HepG2 (cell line): ENCODE data around the gene KIF3C. TPM values are rescaled to one million over a fixed set of nuclear protein-coding genes. Genes with fewer than 3 reads are reported as not detected.

Source experiments
- ATAC-seq: fragments of 200-7000 bp; cut with Tn5 transposase; 3 replicates; pipeline ENCODE4 v1.9.1; 2020; ENCODE audit warnings: mild to moderate bottlenecking, moderate library complexity
- BruUV-seq: library from RNA; stranded (reverse); fragments of 400-500 nt; replicated peaks from 2 replicates; lab custom pipeline; 2021; lab: Mats Ljungman, UMichigan
- CTCF ChIA-PET: fragments of 300-600 bp; formaldehyde crosslinking; extraction: SDS; loops from one replicate; lab custom pipeline; 2021; ENCODE audit warnings: low total read pairs, inconsistent platforms, low intra/inter-chr PET ratio; lab: Yijun Ruan, JAX
- POLR2A ChIA-PET: fragments of 350-600 bp; sonication (Branson Sonifier 250); formaldehyde crosslinking; loops from one replicate; lab custom pipeline; 2020; ENCODE audit warnings: antibody characterized with exemption, inconsistent platforms; lab: Yijun Ruan, JAX
- DNase-seq: peaks from one replicate; pipeline ENCODE4 v3.0.0-alpha.2; 2015; ENCODE audit warnings: low spot score
- FAIRE-seq: peaks from 3 replicates; lab custom pipeline; 2011; peaks lifted over from hg19 to GRCh38; lab: Jason Lieb, UNC
- H2AFZ ChIP-seq: one replicate; pipeline ENCODE4 v1.6.1; 2011; ENCODE audit warnings: low read length, inconsistent platforms
- H3K27ac ChIP-seq: fragments of 300-600 bp; 3 replicates; pipeline ENCODE4 v1.8.0; 2011; ENCODE audit warnings: mixed run types, mild to moderate bottlenecking, mixed read lengths, low read length, inconsistent platforms; ENCODE audit not compliant: insufficient read depth; ENCODE audit errors: extremely low read length
- H3K27me3 ChIP-seq, 2 experiments: fragments of 200-600 bp in 1 of 2; 2 replicates in 1 of 2; 3 replicates in 1 of 2; pipeline versions ENCODE4 v1.6.0 to v1.8.0; 2011; ENCODE audit warnings: low read length in 2 of 2, mild to moderate bottlenecking in 2 of 2, moderate library complexity in 2 of 2, inconsistent platforms in 1 of 2; ENCODE audit not compliant: insufficient read depth in 2 of 2, control insufficient read depth in 1 of 2
- H3K36me3 ChIP-seq, 2 experiments: fragments of 200-600 bp in 1 of 2; replicated peaks in 1 of 2; 2 replicates in 1 of 2; 3 replicates in 1 of 2; pipeline versions ENCODE4 v1.5.1 to v1.8.0; 2011; ENCODE audit warnings: low read length in 2 of 2, inconsistent platforms in 1 of 2; ENCODE audit not compliant: insufficient read depth in 2 of 2, control insufficient read depth in 1 of 2
- H3K4me1 ChIP-seq: 2 replicates; pipeline ENCODE4 v1.5.1; 2012; ENCODE audit warnings: low read length, inconsistent platforms; ENCODE audit not compliant: insufficient read depth
- H3K4me2 ChIP-seq: 2 replicates; pipeline ENCODE4 v1.6.0; 2011; ENCODE audit warnings: low read depth, low read length, inconsistent platforms
- H3K4me3 ChIP-seq, 3 experiments: fragments of 200-600 bp in 1 of 3; sonication (generic), shearing (Covaris generic) in 1 of 3; replicated peaks in 1 of 3; 2 replicates each; pipeline ENCODE4 v1.5.1; 2011 to 2016; ENCODE audit warnings: low read length in 3 of 3, inconsistent platforms in 2 of 3, low read depth in 2 of 3, mild to moderate bottlenecking in 2 of 3, control low read depth in 1 of 3, mixed read lengths in 1 of 3; ENCODE audit not compliant: insufficient read depth in 1 of 3
- H3K79me2 ChIP-seq: one replicate; pipeline ENCODE4 v1.6.1; 2011; ENCODE audit warnings: low read length, inconsistent platforms; ENCODE audit not compliant: insufficient read depth
- H3K9ac ChIP-seq: 2 replicates; pipeline ENCODE4 v1.6.0; 2011; ENCODE audit warnings: mild to moderate bottlenecking, low read depth, low read length, inconsistent platforms; ENCODE audit not compliant: insufficient read depth
- H3K9me3 ChIP-seq: 2 replicates; pipeline ENCODE4 v1.5.1; 2012; ENCODE audit warnings: mild to moderate bottlenecking, low read length
- H4K20me1 ChIP-seq: 2 replicates; pipeline ENCODE4 v1.6.0; 2011; ENCODE audit warnings: inconsistent platforms, mild to moderate bottlenecking, low read length, moderate library complexity; ENCODE audit not compliant: insufficient read depth
- KLF9 ChIP-seq: IDR thresholded peaks from 2 replicates; pipeline ENCODE4 v1.6.1; 2016; ENCODE audit warnings: low read depth
- STAG1 ChIP-seq: sonication (generic); formaldehyde crosslinking; IDR thresholded peaks from 2 replicates; pipeline ENCODE4 v1.4.0; 2020; ENCODE audit warnings: missing genetic modification reagents
- THAP11 ChIP-seq: IDR thresholded peaks from 2 replicates; pipeline ENCODE4 v1.6.1; 2016; ENCODE audit warnings: missing biosample characterization, missing genetic modification reagents
- ZFY ChIP-seq: sonication (generic); formaldehyde crosslinking; IDR thresholded peaks from 2 replicates; pipeline ENCODE4 v1.4.0; 2020; ENCODE audit warnings: missing genetic modification reagents
- ZNF34 ChIP-seq: sonication (generic); formaldehyde crosslinking; IDR thresholded peaks from 2 replicates; pipeline ENCODE4 v1.4.0; 2020; ENCODE audit warnings: mild to moderate bottlenecking, missing genetic modification reagents, borderline replicate concordance
- ZNF460 ChIP-seq: sonication (generic); formaldehyde crosslinking; IDR thresholded peaks from 2 replicates; pipeline ENCODE4 v1.5.1; 2020; ENCODE audit warnings: missing genetic modification reagents, mild to moderate bottlenecking, borderline replicate concordance
- ZNF782 ChIP-seq: sonication (generic); formaldehyde crosslinking; IDR thresholded peaks from 2 replicates; pipeline ENCODE4 v1.4.0; 2020; ENCODE audit warnings: missing genetic modification reagents, mild to moderate bottlenecking, borderline replicate concordance
- in situ Hi-C: cut with HindIII; loops from 2 replicates; pipeline ENCODE4 v1.10.0; 2017; ENCODE audit warnings: low pct_unique_long_range_greater_than_20kb; ENCODE audit not compliant: extremely low pct_ligation_motif_present
- intact Hi-C: fragments of 100-400 bp; cut with micrococcal nuclease; formaldehyde crosslinking; loops from one replicate; pipeline ENCODE4 v1.10.0; 2022; ENCODE audit not compliant: unreplicated experiment
- polyA plus RNA-seq, 8 experiments: library from polyadenylated mRNA; depleted of rRNA in 3 of 8; stranded (reverse) in 7 of 8; unstranded in 1 of 8; fragments of >200 nt; fragmentation: Illumina TruSeq in 4 of 8; extraction: Trizol in 4 of 8; gene quantifications; 2 replicates each; pipeline versions ENCODE4 v1.2.1 to v1.2.3, GENCODE V29; 2011 to 2016; ENCODE audit warnings: low read depth in 4 of 8, missing spikeins in 1 of 8, mixed read lengths in 1 of 8; ENCODE audit not compliant: insufficient read depth in 1 of 8
- total RNA-seq, 5 experiments: library from RNA; depleted of rRNA; stranded (reverse); fragments of >200 nt; fragmentation: Illumina TruSeq; extraction: Trizol; gene quantifications; 2 replicates each; pipeline ENCODE4 v1.2.3, GENCODE V29; 2016; ENCODE audit warnings: low read depth in 1 of 5
- TF ChIP-seq, protein P1 (sequence below): sonication (generic); formaldehyde crosslinking; IDR thresholded peaks from 2 replicates; pipeline ENCODE4; 2020; ENCODE audit warnings: missing genetic modification reagents, mild to moderate bottlenecking, borderline replicate concordance
- TF ChIP-seq, protein P2 (sequence below): sonication (generic); formaldehyde crosslinking; IDR thresholded peaks from 2 replicates; pipeline ENCODE4 v1.5.0; 2020; ENCODE audit warnings: mild to moderate bottlenecking, missing genetic modification reagents, moderate library complexity
- TF ChIP-seq, protein P3 (sequence below): sonication (generic); formaldehyde crosslinking; IDR thresholded peaks from 2 replicates; pipeline ENCODE4 v1.5.0; 2020; ENCODE audit warnings: missing genetic modification reagents
- TF ChIP-seq, protein P4 (sequence below): sonication (generic); formaldehyde crosslinking; IDR thresholded peaks from 2 replicates; pipeline ENCODE4 v1.4.0; 2020; ENCODE audit warnings: missing genetic modification reagents
- TF ChIP-seq, protein P5 (sequence below): sonication (generic); formaldehyde crosslinking; IDR thresholded peaks from 2 replicates; pipeline ENCODE4 v1.4.0; 2020; ENCODE audit warnings: low read depth, missing genetic modification reagents

Gene KIF3C
- total and polyA plus RNA-seq, 2 of the 13 experiments (the other 11 are each of a cell fraction or from before 2014, with no cell fraction given) = 3.6 to 4.9 TPM

DNA sequence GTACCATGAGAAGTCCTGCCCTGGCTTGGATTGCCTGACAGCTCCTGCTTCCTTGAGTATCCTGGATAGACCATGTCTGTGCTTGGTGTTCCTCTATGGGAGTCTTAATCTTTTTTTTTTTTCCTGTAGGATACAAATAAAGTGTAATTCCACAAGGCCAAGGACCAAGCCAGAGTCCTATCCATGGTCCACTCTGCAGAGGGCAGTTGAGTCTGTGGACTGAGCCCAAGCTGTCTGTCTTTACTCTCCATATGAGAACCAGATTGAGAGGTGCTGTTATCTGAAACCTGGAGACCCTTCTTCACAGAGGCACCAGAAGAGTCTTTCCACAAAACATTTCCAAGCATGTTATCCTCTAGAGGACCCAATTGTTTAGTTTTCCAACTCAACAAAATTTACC is 1.4 kb upstream of the KIF3C start:
- DNase-seq = no peak
- BruUV-seq = no TSS peak
- Histone ChIP-seq H3K9ac (no peak overlapping the region), H3K4me2 (peak overlapping the region; percentile 90; the same call in 1 of the 2 replicates), H3K27me3 (no peaks in the 10 kb centered on the region), H3K9me3 (no peaks in the 10 kb centered on the region), H3K27ac (no peak overlapping the region), H3K4me1 (peaks cover 45% of the 10 kb centered on the region), H3K36me3 (no peaks in the 10 kb centered on the region), H4K20me1 (no peaks in the 10 kb centered on the region), H2AFZ (no peak overlapping the region), H3K79me2 (no peaks in the 10 kb centered on the region), H3K4me3 (no peak overlapping the region)
- peak; percentile 11; the same call in 1 of the 3 replicates for ATAC-seq
- FAIRE-seq = no peak
- in situ Hi-C loops = loop anchor here (5.0 to 25.0 kb wide), 2 partner anchors 164 to 354 kb away; partner anchors contain the start of genes ADGRF3 and SELENOI
- ChIA-PET POLR2A (no interaction called here), CTCF (interaction anchor here (1.6 kb wide), 1 partner anchor 161 kb away, joined by 10 read pairs; no protein-coding TSS in a partner anchor)
- intact Hi-C loops = loop anchor here (2.0 kb wide), 1 partner anchor 33 kb away; no protein-coding TSS in a partner anchor
- TF ChIP-seq ZNF782 (CRISPR knock-in tag) = no peak
- TF ChIP-seq ZNF34 (CRISPR knock-in tag) = no peak
- peak; percentile 65 for TF ChIP-seq STAG1
- TF ChIP-seq, protein P1, sequence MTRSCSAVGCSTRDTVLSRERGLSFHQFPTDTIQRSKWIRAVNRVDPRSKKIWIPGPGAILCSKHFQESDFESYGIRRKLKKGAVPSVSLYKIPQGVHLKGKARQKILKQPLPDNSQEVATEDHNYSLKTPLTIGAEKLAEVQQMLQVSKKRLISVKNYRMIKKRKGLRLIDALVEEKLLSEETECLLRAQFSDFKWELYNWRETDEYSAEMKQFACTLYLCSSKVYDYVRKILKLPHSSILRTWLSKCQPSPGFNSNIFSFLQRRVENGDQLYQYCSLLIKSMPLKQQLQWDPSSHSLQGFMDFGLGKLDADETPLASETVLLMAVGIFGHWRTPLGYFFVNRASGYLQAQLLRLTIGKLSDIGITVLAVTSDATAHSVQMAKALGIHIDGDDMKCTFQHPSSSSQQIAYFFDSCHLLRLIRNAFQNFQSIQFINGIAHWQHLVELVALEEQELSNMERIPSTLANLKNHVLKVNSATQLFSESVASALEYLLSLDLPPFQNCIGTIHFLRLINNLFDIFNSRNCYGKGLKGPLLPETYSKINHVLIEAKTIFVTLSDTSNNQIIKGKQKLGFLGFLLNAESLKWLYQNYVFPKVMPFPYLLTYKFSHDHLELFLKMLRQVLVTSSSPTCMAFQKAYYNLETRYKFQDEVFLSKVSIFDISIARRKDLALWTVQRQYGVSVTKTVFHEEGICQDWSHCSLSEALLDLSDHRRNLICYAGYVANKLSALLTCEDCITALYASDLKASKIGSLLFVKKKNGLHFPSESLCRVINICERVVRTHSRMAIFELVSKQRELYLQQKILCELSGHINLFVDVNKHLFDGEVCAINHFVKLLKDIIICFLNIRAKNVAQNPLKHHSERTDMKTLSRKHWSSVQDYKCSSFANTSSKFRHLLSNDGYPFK (CRISPR knock-in tag) = no peak
- TF ChIP-seq, protein P2, sequence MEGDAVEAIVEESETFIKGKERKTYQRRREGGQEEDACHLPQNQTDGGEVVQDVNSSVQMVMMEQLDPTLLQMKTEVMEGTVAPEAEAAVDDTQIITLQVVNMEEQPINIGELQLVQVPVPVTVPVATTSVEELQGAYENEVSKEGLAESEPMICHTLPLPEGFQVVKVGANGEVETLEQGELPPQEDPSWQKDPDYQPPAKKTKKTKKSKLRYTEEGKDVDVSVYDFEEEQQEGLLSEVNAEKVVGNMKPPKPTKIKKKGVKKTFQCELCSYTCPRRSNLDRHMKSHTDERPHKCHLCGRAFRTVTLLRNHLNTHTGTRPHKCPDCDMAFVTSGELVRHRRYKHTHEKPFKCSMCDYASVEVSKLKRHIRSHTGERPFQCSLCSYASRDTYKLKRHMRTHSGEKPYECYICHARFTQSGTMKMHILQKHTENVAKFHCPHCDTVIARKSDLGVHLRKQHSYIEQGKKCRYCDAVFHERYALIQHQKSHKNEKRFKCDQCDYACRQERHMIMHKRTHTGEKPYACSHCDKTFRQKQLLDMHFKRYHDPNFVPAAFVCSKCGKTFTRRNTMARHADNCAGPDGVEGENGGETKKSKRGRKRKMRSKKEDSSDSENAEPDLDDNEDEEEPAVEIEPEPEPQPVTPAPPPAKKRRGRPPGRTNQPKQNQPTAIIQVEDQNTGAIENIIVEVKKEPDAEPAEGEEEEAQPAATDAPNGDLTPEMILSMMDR (CRISPR knock-in tag) = peak; percentile 60
- no peak for TF ChIP-seq ZNF460
- TF ChIP-seq THAP11 (CRISPR knock-in tag) = peak; percentile 59
- no peak for TF ChIP-seq KLF9 (CRISPR knock-in tag)
- TF ChIP-seq, protein P3, sequence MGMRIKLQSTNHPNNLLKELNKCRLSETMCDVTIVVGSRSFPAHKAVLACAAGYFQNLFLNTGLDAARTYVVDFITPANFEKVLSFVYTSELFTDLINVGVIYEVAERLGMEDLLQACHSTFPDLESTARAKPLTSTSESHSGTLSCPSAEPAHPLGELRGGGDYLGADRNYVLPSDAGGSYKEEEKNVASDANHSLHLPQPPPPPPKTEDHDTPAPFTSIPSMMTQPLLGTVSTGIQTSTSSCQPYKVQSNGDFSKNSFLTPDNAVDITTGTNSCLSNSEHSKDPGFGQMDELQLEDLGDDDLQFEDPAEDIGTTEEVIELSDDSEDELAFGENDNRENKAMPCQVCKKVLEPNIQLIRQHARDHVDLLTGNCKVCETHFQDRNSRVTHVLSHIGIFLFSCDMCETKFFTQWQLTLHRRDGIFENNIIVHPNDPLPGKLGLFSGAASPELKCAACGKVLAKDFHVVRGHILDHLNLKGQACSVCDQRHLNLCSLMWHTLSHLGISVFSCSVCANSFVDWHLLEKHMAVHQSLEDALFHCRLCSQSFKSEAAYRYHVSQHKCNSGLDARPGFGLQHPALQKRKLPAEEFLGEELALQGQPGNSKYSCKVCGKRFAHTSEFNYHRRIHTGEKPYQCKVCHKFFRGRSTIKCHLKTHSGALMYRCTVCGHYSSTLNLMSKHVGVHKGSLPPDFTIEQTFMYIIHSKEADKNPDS (CRISPR knock-in tag) = no peak
- TF ChIP-seq, protein P4, sequence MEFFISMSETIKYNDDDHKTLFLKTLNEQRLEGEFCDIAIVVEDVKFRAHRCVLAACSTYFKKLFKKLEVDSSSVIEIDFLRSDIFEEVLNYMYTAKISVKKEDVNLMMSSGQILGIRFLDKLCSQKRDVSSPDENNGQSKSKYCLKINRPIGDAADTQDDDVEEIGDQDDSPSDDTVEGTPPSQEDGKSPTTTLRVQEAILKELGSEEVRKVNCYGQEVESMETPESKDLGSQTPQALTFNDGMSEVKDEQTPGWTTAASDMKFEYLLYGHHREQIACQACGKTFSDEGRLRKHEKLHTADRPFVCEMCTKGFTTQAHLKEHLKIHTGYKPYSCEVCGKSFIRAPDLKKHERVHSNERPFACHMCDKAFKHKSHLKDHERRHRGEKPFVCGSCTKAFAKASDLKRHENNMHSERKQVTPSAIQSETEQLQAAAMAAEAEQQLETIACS = no peak
- TF ChIP-seq, protein P5, sequence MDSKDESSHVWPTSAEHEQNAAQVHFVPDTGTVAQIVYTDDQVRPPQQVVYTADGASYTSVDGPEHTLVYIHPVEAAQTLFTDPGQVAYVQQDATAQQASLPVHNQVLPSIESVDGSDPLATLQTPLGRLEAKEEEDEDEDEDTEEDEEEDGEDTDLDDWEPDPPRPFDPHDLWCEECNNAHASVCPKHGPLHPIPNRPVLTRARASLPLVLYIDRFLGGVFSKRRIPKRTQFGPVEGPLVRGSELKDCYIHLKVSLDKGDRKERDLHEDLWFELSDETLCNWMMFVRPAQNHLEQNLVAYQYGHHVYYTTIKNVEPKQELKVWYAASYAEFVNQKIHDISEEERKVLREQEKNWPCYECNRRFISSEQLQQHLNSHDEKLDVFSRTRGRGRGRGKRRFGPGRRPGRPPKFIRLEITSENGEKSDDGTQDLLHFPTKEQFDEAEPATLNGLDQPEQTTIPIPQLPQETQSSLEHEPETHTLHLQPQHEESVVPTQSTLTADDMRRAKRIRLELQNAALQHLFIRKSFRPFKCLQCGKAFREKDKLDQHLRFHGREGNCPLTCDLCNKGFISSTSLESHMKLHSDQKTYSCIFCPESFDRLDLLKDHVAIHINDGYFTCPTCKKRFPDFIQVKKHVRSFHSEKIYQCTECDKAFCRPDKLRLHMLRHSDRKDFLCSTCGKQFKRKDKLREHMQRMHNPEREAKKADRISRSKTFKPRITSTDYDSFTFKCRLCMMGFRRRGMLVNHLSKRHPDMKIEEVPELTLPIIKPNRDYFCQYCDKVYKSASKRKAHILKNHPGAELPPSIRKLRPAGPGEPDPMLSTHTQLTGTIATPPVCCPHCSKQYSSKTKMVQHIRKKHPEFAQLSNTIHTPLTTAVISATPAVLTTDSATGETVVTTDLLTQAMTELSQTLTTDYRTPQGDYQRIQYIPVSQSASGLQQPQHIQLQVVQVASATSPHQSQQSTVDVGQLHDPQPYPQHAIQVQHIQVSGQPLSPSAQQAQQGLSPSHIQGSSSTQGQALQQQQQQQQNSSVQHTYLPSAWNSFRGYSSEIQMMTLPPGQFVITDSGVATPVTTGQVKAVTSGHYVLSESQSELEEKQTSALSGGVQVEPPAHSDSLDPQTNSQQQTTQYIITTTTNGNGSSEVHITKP = no peak
- no peak for TF ChIP-seq ZFY (CRISPR knock-in tag)
